Measurements from ENCODE around the gene CIBAR2. TPM values are rescaled to one million over a fixed set of nuclear protein-coding genes. Genes with fewer than 3 reads are reported as not detected.

Gene CIBAR2
- total RNA-seq, 4 donors from 2014 or later = not detected

GRCh38 chr16:85111184-85111583, 1.1 kb downstream of the CIBAR2 start:
- intact Hi-C loops (cut with DNase I) = no loop called here
- no peaks in the 10 kb centered on the region for H3K9me3 ChIP-seq
- 79% methylated on average over 9 of the region's 9 CpGs for WGBS

GRCh38 chr16:85110105-85110504, 2.2 kb downstream of the CIBAR2 start:
- Histone ChIP-seq H3K4me1 (peaks cover 5 to 6% (median 6%) of the 10 kb centered on the region in 4 donors), H3K27me3 (no peaks in the 10 kb centered on the region), H3K27ac (replicated peaks in 1 of 4) (no peak overlapping the region), H3K9me3 (no peaks in the 10 kb centered on the region), H3K4me3 (no peak overlapping the region), H3K36me3 (no peaks in the 10 kb centered on the region)
- DNase-seq (ENCODE audit: extremely low spot score) = no peak
- intact Hi-C loops (cut with DNase I) = no loop called here
- no peak for TF ChIP-seq POLR2A (IDR thresholded peaks at IDR 0.05; ENCODE audit: low read depth)
- TF ChIP-seq POLR2AphosphoS5 (IDR thresholded peaks at IDR 0.05) = no peak
- TF ChIP-seq EP300 (IDR thresholded peaks at IDR 0.05) = no peak
- no peak for TF ChIP-seq CTCF (IDR thresholded peaks at IDR 0.05)
- 95% methylated on average over 8 of the region's 19 CpGs for WGBS

More at GRCh38 chr16:85111184-85111583, 1.1 kb downstream of the CIBAR2 start:
- no peak for DNase-seq (ENCODE audit: extremely low spot score)
- TF ChIP-seq POLR2AphosphoS5 (IDR thresholded peaks at IDR 0.05) = no peak
- no peak for TF ChIP-seq CTCF (IDR thresholded peaks at IDR 0.05)
- no peak for TF ChIP-seq EP300 (IDR thresholded peaks at IDR 0.05)
- TF ChIP-seq POLR2A (IDR thresholded peaks at IDR 0.05; ENCODE audit: low read depth) = no peak
- Histone ChIP-seq H3K4me1 (peaks cover 8 to 11% (median 10%) of the 10 kb centered on the region in 4 donors), H3K27me3 (no peaks in the 10 kb centered on the region), H3K4me3 (no peak overlapping the region), H3K36me3 (no peaks in the 10 kb centered on the region), H3K27ac (replicated peaks in 1 of 4) (no peak overlapping the region)

- 86% methylated on average over 10 of the region's 11 CpGs for WGBS
These were observed 4.7 kb downstream of the CIBAR2 start for GRCh38 chr16:85107532-85107931.

GRCh38 chr16:85107083-85107482, 5.2 kb downstream of the CIBAR2 start:
- Histone ChIP-seq H3K27me3 (no peaks in the 10 kb centered on the region), H3K9me3 (no peaks in the 10 kb centered on the region), H3K27ac (replicated peaks in 1 of 4) (no peak overlapping the region), H3K4me1 (no peaks in the 10 kb centered on the region), H3K4me3 (no peak overlapping the region), H3K36me3 (no peaks in the 10 kb centered on the region)
- intact Hi-C loops (cut with DNase I) = no loop called here
- no peak for DNase-seq (ENCODE audit: extremely low spot score)
- TF ChIP-seq EP300 (IDR thresholded peaks at IDR 0.05) (no peak), POLR2A (IDR thresholded peaks at IDR 0.05; ENCODE audit: low read depth) (no peak), POLR2AphosphoS5 (IDR thresholded peaks at IDR 0.05) (no peak), CTCF (IDR thresholded peaks at IDR 0.05) (no peak)
- 88% methylated on average over 9 of the region's 9 CpGs for WGBS

More at GRCh38 chr16:85107532-85107931, 4.7 kb downstream of the CIBAR2 start:
- H3K4me1 ChIP-seq = no peaks in the 10 kb centered on the region
- no peak for DNase-seq (ENCODE audit: extremely low spot score)
- no peak overlapping the region for H3K27ac ChIP-seq (replicated peaks in 1 of 4)
- TF ChIP-seq CTCF (IDR thresholded peaks at IDR 0.05) (no peak), EP300 (IDR thresholded peaks at IDR 0.05) (no peak), POLR2AphosphoS5 (IDR thresholded peaks at IDR 0.05) (no peak), POLR2A (IDR thresholded peaks at IDR 0.05; ENCODE audit: low read depth) (no peak)
- H3K36me3 ChIP-seq = no peaks in the 10 kb centered on the region
- H3K27me3 ChIP-seq = no peaks in the 10 kb centered on the region
- no peaks in the 10 kb centered on the region for H3K9me3 ChIP-seq
- no peak overlapping the region for H3K4me3 ChIP-seq
- intact Hi-C loops (cut with DNase I) = no loop called here

- WGBS = 91% methylated on average over 5 of the region's 5 CpGs
These were observed 6.8 kb downstream of the CIBAR2 start for GRCh38 chr16:85105475-85105874.

More at GRCh38 chr16:85105475-85105874, 6.8 kb downstream of the CIBAR2 start:
- DNase-seq (ENCODE audit: extremely low spot score) = no peak
- Histone ChIP-seq H3K27ac (replicated peaks in 1 of 4) (no peak overlapping the region), H3K27me3 (no peaks in the 10 kb centered on the region), H3K36me3 (no peaks in the 10 kb centered on the region), H3K9me3 (no peaks in the 10 kb centered on the region), H3K4me1 (no peaks in the 10 kb centered on the region), H3K4me3 (no peak overlapping the region)
- no peak for TF ChIP-seq CTCF (IDR thresholded peaks at IDR 0.05)
- no peak for TF ChIP-seq POLR2A (IDR thresholded peaks at IDR 0.05; ENCODE audit: low read depth)
- no peak for TF ChIP-seq POLR2AphosphoS5 (IDR thresholded peaks at IDR 0.05)
- TF ChIP-seq EP300 (IDR thresholded peaks at IDR 0.05) = no peak
- intact Hi-C loops (cut with DNase I) = no loop called here

All from esophagus muscularis mucosa (tissue), 4 donors.